Panc1 (cell line): ENCODE data around the gene CEACAM7. TPM values are rescaled to one million over a fixed set of nuclear protein-coding genes. Genes with fewer than 3 reads are reported as not detected.

Source experiments
- ATAC-seq: fragments of 200-7000 bp; cut with Tn5 transposase; 2 replicates; pipeline ENCODE4 v1.9.1; 2020; ENCODE audit warnings: mild to moderate bottlenecking, moderate library complexity
- BruUV-seq: library from RNA; stranded (reverse); fragments of 400-500 nt; replicated peaks from 2 replicates; lab custom pipeline; 2021; lab: Mats Ljungman, UMichigan
- CTCF ChIA-PET: fragments of 300-600 bp; sonication (Branson Sonifier 250); formaldehyde crosslinking; loops from one replicate; lab custom pipeline; 2022; ENCODE audit warnings: antibody characterized with exemption; lab: Charles Lee
- POLR2A ChIA-PET: fragments of 300-600 bp; sonication (Branson Sonifier 250); formaldehyde crosslinking; loops from one replicate; lab custom pipeline; 2022; ENCODE audit warnings: antibody characterized with exemption; lab: Charles Lee
- DNase-seq: peaks from one replicate; pipeline ENCODE4 v3.0.0-alpha.2; 2010; ENCODE audit warnings: low read depth, low spot score
- H3K27ac ChIP-seq: 2 replicates; pipeline ENCODE4 v1.5.1; 2011; ENCODE audit warnings: mild to moderate bottlenecking, low read length, inconsistent platforms
- H3K27me3 ChIP-seq: fragments of 200-500 bp; sonication (Bioruptor generic); 2 replicates; pipeline ENCODE4 v1.6.0; 2014; ENCODE audit warnings: low read length, inconsistent platforms; ENCODE audit not compliant: control insufficient read depth, insufficient read depth
- H3K36me3 ChIP-seq: fragments of 200-500 bp; sonication (Bioruptor generic); 2 replicates; pipeline ENCODE4 v1.5.1; 2014; ENCODE audit warnings: inconsistent platforms, mild to moderate bottlenecking, low read length, moderate library complexity; ENCODE audit not compliant: control insufficient read depth, insufficient read depth
- H3K4me1 ChIP-seq: 2 replicates; pipeline ENCODE4 v1.5.1; 2011; ENCODE audit warnings: inconsistent platforms, mild to moderate bottlenecking, low read length, moderate library complexity; ENCODE audit not compliant: control insufficient read depth, insufficient read depth
- H3K4me3 ChIP-seq, 2 experiments: 2 replicates each; pipeline ENCODE4 v1.5.1; 2011 to 2012; ENCODE audit warnings: low read depth in 2 of 2, low read length in 2 of 2, mild to moderate bottlenecking in 2 of 2, inconsistent platforms in 1 of 2, moderate library complexity in 1 of 2
- H3K9me3 ChIP-seq: fragments of 200-500 bp; sonication (Bioruptor generic); 2 replicates; pipeline ENCODE4 v1.5.1; 2014; ENCODE audit warnings: low read depth, mild to moderate bottlenecking, inconsistent platforms, low read length, moderate library complexity; ENCODE audit not compliant: control insufficient read depth, insufficient read depth
- CTCF ChIP-seq: fragments of 450-650 bp; IDR thresholded peaks from 2 replicates; pipeline ENCODE4 v1.5.1; 2017; ENCODE audit warnings: mild to moderate bottlenecking
- POLR2AphosphoS5 ChIP-seq: IDR thresholded peaks from 2 replicates; pipeline ENCODE4 v1.6.1; 2012; ENCODE audit warnings: mild to moderate bottlenecking, low read depth, low read length, moderate library complexity
- SIN3A ChIP-seq: IDR thresholded peaks from 2 replicates; pipeline ENCODE4 v1.6.1; 2012; ENCODE audit warnings: low read depth, mild to moderate bottlenecking, low read length, moderate library complexity, borderline replicate concordance; ENCODE audit not compliant: insufficient read depth
- TCF7L2 ChIP-seq: IDR thresholded peaks from 2 replicates; pipeline ENCODE4 v1.6.1; 2011; ENCODE audit warnings: mild to moderate bottlenecking, low read depth, low read length, inconsistent platforms
- in situ Hi-C: cut with HindIII; loops from 2 replicates; pipeline ENCODE4 v1.10.0; 2016; ENCODE audit warnings: low sequenced_read_pairs, low pct_unique_long_range_greater_than_20kb
- intact Hi-C: fragments of 100-400 bp; cut with micrococcal nuclease; formaldehyde crosslinking; loops from one replicate; pipeline ENCODE4 v1.10.0; 2022; ENCODE audit not compliant: unreplicated experiment
- total RNA-seq: library from RNA; stranded (reverse); gene quantifications from one replicate; pipeline ENCODE4 v1.2.1, GENCODE V29; 2021; ENCODE audit not compliant: unreplicated experiment
- TF ChIP-seq, protein P1 (sequence below), 2 experiments: IDR thresholded peaks; 2 replicates each; pipeline ENCODE4 v1.6.1; 2011 to 2012; ENCODE audit warnings: low read depth in 2 of 2, control low read depth in 1 of 2, low read length in 1 of 2, mild to moderate bottlenecking in 1 of 2, moderate library complexity in 1 of 2; ENCODE audit not compliant: insufficient read depth in 1 of 2

Gene CEACAM7
- total RNA-seq, 1 experiment from 2014 or later, result not detected

DNA sequence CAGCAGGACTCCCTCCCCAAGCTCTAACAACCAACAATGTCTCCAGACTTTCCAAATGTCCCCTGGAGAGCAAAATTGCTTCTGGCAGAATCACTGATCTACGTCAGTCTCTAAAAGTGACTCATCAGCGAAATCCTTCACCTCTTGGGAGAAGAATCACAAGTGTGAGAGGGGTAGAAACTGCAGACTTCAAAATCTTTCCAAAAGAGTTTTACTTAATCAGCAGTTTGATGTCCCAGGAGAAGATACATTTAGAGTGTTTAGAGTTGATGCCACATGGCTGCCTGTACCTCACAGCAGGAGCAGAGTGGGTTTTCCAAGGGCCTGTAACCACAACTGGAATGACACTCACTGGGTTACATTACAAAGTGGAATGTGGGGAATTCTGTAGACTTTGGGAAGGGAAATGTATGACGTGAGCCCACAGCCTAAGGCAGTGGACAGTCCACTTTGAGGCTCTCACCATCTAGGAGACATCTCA, 14.1 kb upstream of the CEACAM7 start:
- H3K4me3 ChIP-seq, result no peak overlapping the region
- ChIA-PET CTCF (interaction anchor here (1.4 kb wide), 1 partner anchor 60 kb away, joined by 5 read pairs; no protein-coding TSS in a partner anchor), POLR2A (no interaction called here)
- H3K36me3 ChIP-seq, result no peaks in the 10 kb centered on the region
- no peak for ATAC-seq
- TF ChIP-seq SIN3A, result no peak
- TF ChIP-seq, protein P1, sequence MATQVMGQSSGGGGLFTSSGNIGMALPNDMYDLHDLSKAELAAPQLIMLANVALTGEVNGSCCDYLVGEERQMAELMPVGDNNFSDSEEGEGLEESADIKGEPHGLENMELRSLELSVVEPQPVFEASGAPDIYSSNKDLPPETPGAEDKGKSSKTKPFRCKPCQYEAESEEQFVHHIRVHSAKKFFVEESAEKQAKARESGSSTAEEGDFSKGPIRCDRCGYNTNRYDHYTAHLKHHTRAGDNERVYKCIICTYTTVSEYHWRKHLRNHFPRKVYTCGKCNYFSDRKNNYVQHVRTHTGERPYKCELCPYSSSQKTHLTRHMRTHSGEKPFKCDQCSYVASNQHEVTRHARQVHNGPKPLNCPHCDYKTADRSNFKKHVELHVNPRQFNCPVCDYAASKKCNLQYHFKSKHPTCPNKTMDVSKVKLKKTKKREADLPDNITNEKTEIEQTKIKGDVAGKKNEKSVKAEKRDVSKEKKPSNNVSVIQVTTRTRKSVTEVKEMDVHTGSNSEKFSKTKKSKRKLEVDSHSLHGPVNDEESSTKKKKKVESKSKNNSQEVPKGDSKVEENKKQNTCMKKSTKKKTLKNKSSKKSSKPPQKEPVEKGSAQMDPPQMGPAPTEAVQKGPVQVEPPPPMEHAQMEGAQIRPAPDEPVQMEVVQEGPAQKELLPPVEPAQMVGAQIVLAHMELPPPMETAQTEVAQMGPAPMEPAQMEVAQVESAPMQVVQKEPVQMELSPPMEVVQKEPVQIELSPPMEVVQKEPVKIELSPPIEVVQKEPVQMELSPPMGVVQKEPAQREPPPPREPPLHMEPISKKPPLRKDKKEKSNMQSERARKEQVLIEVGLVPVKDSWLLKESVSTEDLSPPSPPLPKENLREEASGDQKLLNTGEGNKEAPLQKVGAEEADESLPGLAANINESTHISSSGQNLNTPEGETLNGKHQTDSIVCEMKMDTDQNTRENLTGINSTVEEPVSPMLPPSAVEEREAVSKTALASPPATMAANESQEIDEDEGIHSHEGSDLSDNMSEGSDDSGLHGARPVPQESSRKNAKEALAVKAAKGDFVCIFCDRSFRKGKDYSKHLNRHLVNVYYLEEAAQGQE (IDR thresholded peaks at IDR 0.05; ENCODE audit: insufficient read depth in 1 of 2, low read depth in 2 of 2, low read length in 1 of 2), result no peak
- no peak for TF ChIP-seq TCF7L2
- TF ChIP-seq POLR2AphosphoS5, result no peak
- TF ChIP-seq CTCF, result no peak
- no peak for DNase-seq
- H3K4me1 ChIP-seq, result no peaks in the 10 kb centered on the region
- no peak overlapping the region for H3K27ac ChIP-seq
- BruUV-seq, result no TSS peak
- no peaks in the 10 kb centered on the region for H3K9me3 ChIP-seq
- no peaks in the 10 kb centered on the region; the same call in 1 of the 2 replicates for H3K27me3 ChIP-seq
- intact Hi-C loops (no loop called here), in situ Hi-C loops (no loop called here)

DNA sequence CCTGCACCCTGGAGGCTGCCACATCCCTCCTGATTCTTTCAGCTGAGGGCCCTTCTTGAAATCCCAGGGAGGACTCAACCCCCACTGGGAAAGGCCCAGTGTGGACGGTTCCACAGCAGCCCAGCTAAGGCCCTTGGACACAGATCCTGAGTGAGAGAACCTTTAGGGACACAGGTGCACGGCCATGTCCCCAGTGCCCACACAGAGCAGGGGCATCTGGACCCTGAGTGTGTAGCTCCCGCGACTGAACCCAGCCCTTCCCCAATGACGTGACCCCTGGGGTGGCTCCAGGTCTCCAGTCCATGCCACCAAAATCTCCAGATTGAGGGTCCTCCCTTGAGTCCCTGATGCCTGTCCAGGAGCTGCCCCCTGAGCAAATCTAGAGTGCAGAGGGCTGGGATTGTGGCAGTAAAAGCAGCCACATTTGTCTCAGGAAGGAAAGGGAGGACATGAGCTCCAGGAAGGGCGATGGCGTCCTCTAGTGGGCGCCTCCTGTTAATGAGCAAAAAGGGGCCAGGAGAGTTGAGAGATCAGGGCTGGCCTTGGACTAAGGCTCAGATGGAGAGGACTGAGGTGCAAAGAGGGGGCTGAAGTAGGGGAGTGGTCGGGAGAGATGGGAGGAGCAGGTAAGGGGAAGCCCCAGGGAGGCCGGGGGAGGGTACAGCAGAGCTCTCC, 13.5 kb upstream of the CEACAM7 start:
- Histone ChIP-seq H3K27me3 (no peaks in the 10 kb centered on the region; the same call in 1 of the 2 replicates), H3K4me1 (no peaks in the 10 kb centered on the region), H3K27ac (no peak overlapping the region), H3K4me3 (no peak overlapping the region), H3K36me3 (no peaks in the 10 kb centered on the region), H3K9me3 (no peaks in the 10 kb centered on the region)
- intact Hi-C loops (no loop called here), in situ Hi-C loops (no loop called here)
- peak; percentile 65 for TF ChIP-seq CTCF
- TF ChIP-seq POLR2AphosphoS5, result no peak
- TF ChIP-seq SIN3A, result no peak
- TF ChIP-seq, protein P1 (IDR thresholded peaks at IDR 0.05; ENCODE audit: insufficient read depth in 1 of 2, low read depth in 2 of 2, low read length in 1 of 2), result no peak
- no peak for TF ChIP-seq TCF7L2
- ChIA-PET CTCF (interaction anchor here (1.4 kb wide), 1 partner anchor 60 kb away, joined by 5 read pairs; no protein-coding TSS in a partner anchor), POLR2A (no interaction called here)
- ATAC-seq (no peak), DNase-seq (no peak)
- BruUV-seq, result no TSS peak
